GM12878 (cell line): ENCODE results near the gene ITGB8. TPM values are rescaled to one million over a fixed set of nuclear protein-coding genes. Genes with fewer than 3 reads are reported as not detected.
A peak's percentile ranks its signal among the peaks of the same experiment; 100 is the strongest.

Experiments used
- ATAC-seq: fragments of 200-7000 bp; cut with Tn5 transposase; 3 replicates; pipeline ENCODE4 v1.9.1; 2020; ENCODE audit warnings: mild to moderate bottlenecking, moderate library complexity
- BruUV-seq: library from RNA; stranded (reverse); fragments of 400-500 nt; replicated peaks from 2 replicates; lab custom pipeline; 2021; lab: Mats Ljungman, UMichigan
- CTCF ChIA-PET: fragments of 300-600 bp; sonication (Branson Sonifier 250); formaldehyde crosslinking; extraction: SDS; loops from one replicate; lab custom pipeline; 2021; ENCODE audit warnings: inconsistent platforms; lab: Yijun Ruan, JAX
- POLR2A ChIA-PET: fragments of 350-600 bp; formaldehyde crosslinking; extraction: SDS; loops from one replicate; lab custom pipeline; 2021; ENCODE audit warnings: inconsistent platforms; lab: Charles Lee
- RAD21 ChIA-PET: fragments of 300-600 bp; sonication (Branson Sonifier 250); formaldehyde crosslinking; loops from one replicate; lab custom pipeline; 2023; ENCODE audit warnings: antibody characterized with exemption; ENCODE audit not compliant: unreplicated experiment; lab: Charles Lee
- SMC1A ChIA-PET: fragments of 300-600 bp; sonication (Branson Sonifier 250); formaldehyde crosslinking; loops from one replicate; lab custom pipeline; 2023; ENCODE audit not compliant: unreplicated experiment, uncharacterized antibody; lab: Charles Lee
- DNase-seq: peaks from one replicate; pipeline ENCODE4 v3.0.0-alpha.2; 2011; ENCODE audit warnings: low read depth, low spot score
- FAIRE-seq: peaks from 3 replicates; lab custom pipeline; 2011; peaks lifted over from hg19 to GRCh38; lab: Jason Lieb, UNC
- H2AFZ ChIP-seq: 2 replicates; pipeline ENCODE4 v1.6.0; 2011; ENCODE audit warnings: low read depth, low read length, control low read depth; ENCODE audit not compliant: control insufficient read depth
- H3K27ac ChIP-seq: 2 replicates; pipeline ENCODE4 v1.5.1; 2011; ENCODE audit warnings: control low read depth; ENCODE audit not compliant: control insufficient read depth, insufficient read depth
- H3K27me3 ChIP-seq, 2 experiments: replicated peaks in 1 of 2; 2 replicates each; pipeline versions ENCODE4 v1.6.0 to v1.6.1; 2011; ENCODE audit warnings: low read length in 1 of 2; ENCODE audit not compliant: control insufficient read depth in 2 of 2, insufficient read depth in 2 of 2
- H3K36me3 ChIP-seq, 2 experiments: 2 replicates each; pipeline ENCODE4 v1.5.1; 2011; ENCODE audit warnings: low read length in 1 of 2; ENCODE audit not compliant: control insufficient read depth in 2 of 2, insufficient read depth in 2 of 2
- H3K4me1 ChIP-seq: 2 replicates; pipeline ENCODE4 v1.6.1; 2011; ENCODE audit warnings: mild to moderate bottlenecking, low read length, moderate library complexity, mixed read lengths; ENCODE audit not compliant: control insufficient read depth, insufficient read depth
- H3K4me2 ChIP-seq: 2 replicates; pipeline ENCODE4 v1.6.0; 2011; ENCODE audit warnings: control low read depth; ENCODE audit not compliant: control insufficient read depth, insufficient read depth
- H3K4me3 ChIP-seq: fragments of 200-600 bp; sonication (generic); 2 replicates; pipeline ENCODE4 v1.5.1; 2016
- H3K79me2 ChIP-seq: 2 replicates; pipeline ENCODE4 v1.6.0; 2011; ENCODE audit warnings: low read length; ENCODE audit not compliant: control insufficient read depth, insufficient read depth
- H3K9ac ChIP-seq: 2 replicates; pipeline ENCODE4 v1.8.0; 2011; ENCODE audit warnings: low read length, control low read depth, mixed read lengths; ENCODE audit not compliant: control insufficient read depth, insufficient read depth
- H3K9me3 ChIP-seq: replicated peaks from 3 replicates; pipeline ENCODE4 v1.5.1; 2011; ENCODE audit warnings: mild to moderate bottlenecking, low read length; ENCODE audit not compliant: control insufficient read depth, insufficient read depth
- H4K20me1 ChIP-seq: 2 replicates; pipeline ENCODE4 v1.6.0; 2011; ENCODE audit not compliant: control insufficient read depth, insufficient read depth
- ATF2 ChIP-seq: IDR thresholded peaks from 2 replicates; pipeline ENCODE4 v1.6.1; 2012; ENCODE audit warnings: low read length, inconsistent platforms
- CTCF ChIP-seq, 3 experiments: IDR thresholded peaks in 2 of 3; conservative IDR thresholded peaks in 1 of 3; 2 replicates each; pipeline ENCODE4 v1.5.1; 2011; ENCODE audit warnings: low read depth in 3 of 3, low read length in 3 of 3, mild to moderate bottlenecking in 3 of 3, control low read depth in 2 of 3, moderate library complexity in 2 of 3, inconsistent platforms in 1 of 3, mixed read lengths in 1 of 3; ENCODE audit not compliant: control insufficient read depth in 2 of 3, insufficient read depth in 1 of 3; ENCODE audit errors: extremely low read depth in 1 of 3
- NR2C2 ChIP-seq: IDR thresholded peaks from 2 replicates; pipeline ENCODE4 v1.6.1; 2011; ENCODE audit warnings: borderline replicate concordance, low read depth; ENCODE audit not compliant: control insufficient read depth, insufficient read length
- RAD21 ChIP-seq: IDR thresholded peaks from 2 replicates; pipeline ENCODE4 v1.6.1; 2011; ENCODE audit warnings: mild to moderate bottlenecking, low read depth, low read length, moderate library complexity; ENCODE audit not compliant: insufficient read depth
- TBL1XR1 ChIP-seq: IDR thresholded peaks from 2 replicates; pipeline ENCODE4 v1.6.1; 2012; ENCODE audit warnings: low read depth, low read length, improper control_type of control experiment
- ZNF207 ChIP-seq: fragments of 450-650 bp; IDR thresholded peaks from 2 replicates; pipeline ENCODE4 v1.6.1; 2014; ENCODE audit warnings: antibody characterized with exemption, mild to moderate bottlenecking, borderline replicate concordance
- ZSCAN29 ChIP-seq: fragments of 450-650 bp; IDR thresholded peaks from 2 replicates; pipeline ENCODE4 v1.6.1; 2017; ENCODE audit warnings: mild to moderate bottlenecking, moderate library complexity
- WGBS: methylation state at CpG from one replicate; pipeline ENCODE4 v1.1.6; 2016; ENCODE audit warnings: low lambda C conversion rate; ENCODE audit not compliant: insufficient replicate concordance, insufficient coverage; ENCODE audit errors: missing lambda C conversion rate; 5-methylcytosine and 5-hydroxymethylcytosine counted together
- in situ Hi-C: fragments of 300-500 bp; cut with MboI; formaldehyde crosslinking; loops from 9 replicates; pipeline ENCODE4 v1.14.3; 2018; ENCODE audit warnings: mixed read lengths
- intact Hi-C: fragments of 100-400 bp; cut with micrococcal nuclease; formaldehyde crosslinking; loops from one replicate; pipeline ENCODE4 v1.14.2; 2022; ENCODE audit not compliant: unreplicated experiment
- polyA plus RNA-seq, 11 experiments: library from polyadenylated mRNA; depleted of rRNA in 4 of 11; unstranded in 6 of 11; stranded (reverse) in 5 of 11; fragments of >200 nt; fragmentation: Nextera tagmentation in 4 of 11; fragmentation: Illumina TruSeq in 1 of 11; extraction: Ambion mirVana in 4 of 11; extraction: Trizol in 1 of 11; gene quantifications; 1 replicate in 1 of 11; 2 replicates in 10 of 11; pipeline versions ENCODE4 v1.2.1 to v1.2.3, GENCODE V29; 2011 to 2016; ENCODE audit warnings: inconsistent platforms in 2 of 11, missing spikeins in 2 of 11, low read depth in 1 of 11
- total RNA-seq, 4 experiments: library from RNA; depleted of rRNA in 3 of 4; stranded (reverse); fragments of >200 nt in 3 of 4; fragmentation: Illumina TruSeq in 1 of 4; extraction: Trizol in 1 of 4; gene quantifications; 2 replicates each; pipeline versions ENCODE4 v1.2.1 to v1.2.3, GENCODE V29; 2013 to 2021

The ITGB8 gene
- total and polyA plus RNA-seq, 10 of the 15 experiments (the other 5 are each of a cell fraction or from before 2014, with no cell fraction given) = 0.37 to 26.2 (median 1.5) TPM

GRCh38 chr7:20402747-20403230, 72.1 kb downstream of the ITGB8 start:
- H3K9me3 ChIP-seq = no peaks in the 10 kb centered on the region
- ChIA-PET SMC1A (interaction anchor here (0.9 to 2.2 kb wide), 4 partner anchors 11 to 420 kb away, joined by 3 to 8 read pairs (median 4); no protein-coding TSS in a partner anchor), POLR2A (no interaction called here), RAD21 (interaction anchor here (1.1 to 1.2 kb wide), 2 partner anchors 72 to 75 kb away, joined by 4 read pairs; partner anchors contain the start of gene ITGB8), CTCF (interaction anchor here (0.6 to 5.5 kb wide), 19 partner anchors 9 to 655 kb away, joined by 3 to 23 read pairs (median 4); no protein-coding TSS in a partner anchor)
- 62% methylated on average over 4 of the region's 4 CpGs for WGBS
- no peaks in the 10 kb centered on the region for H3K79me2 ChIP-seq
- FAIRE-seq (no peak), DNase-seq (no peak), ATAC-seq (no peak)
- H2AFZ ChIP-seq = no peak overlapping the region
- H3K9ac ChIP-seq = no peak overlapping the region
- no TSS peak for BruUV-seq
- H3K4me1 ChIP-seq = no peaks in the 10 kb centered on the region
- TF ChIP-seq ATF2 (no peak), RAD21 (peak; percentile 23; the same call in 1 of the 2 replicates), TBL1XR1 (no peak), ZSCAN29 (no peak), NR2C2 (no peak), CTCF (IDR thresholded peaks at IDR 0.05 in 2 of 3, conservative IDR thresholded peaks at IDR 0.05 in 1 of 3; ENCODE audit: control insufficient read depth in 2 of 3, extremely low read depth in 1 of 3, insufficient read depth in 1 of 3, low read depth in 3 of 3, low read length in 3 of 3) (peak in 2 of 3 experiments; percentile 15 to 35; a peak in 2 of 6 replicates), ZNF207 (no peak)
- H3K27ac ChIP-seq = no peak overlapping the region
- H3K36me3 ChIP-seq = no peaks in the 10 kb centered on the region; a peak in 1 of 4 replicates
- in situ Hi-C loops = no loop called here
- no peak overlapping the region for H3K4me3 ChIP-seq
- no peaks in the 10 kb centered on the region for H3K27me3 ChIP-seq
- H4K20me1 ChIP-seq = no peaks in the 10 kb centered on the region
- H3K4me2 ChIP-seq = no peak overlapping the region
- intact Hi-C loops = loop anchor here (5.0 kb wide), 1 partner anchor 420 kb away; no protein-coding TSS in a partner anchor
